Right kidney (tissue), 1 donor: ENCODE data around the gene HMGXB4.

Experiments
- DNase-seq: peaks from one replicate; pipeline ENCODE4 v3.0.0-alpha.2; 2016

Gene HMGXB4

GRCh38 chr22:35310556-35311550 is 53.6 kb downstream of the HMGXB4 start:
- peak; percentile 21 for DNase-seq

- DNase-seq = no peak
These were observed 54.3 kb downstream of the HMGXB4 start for GRCh38 chr22:35311551-35311999.

GRCh38 chr22:35312198-35313059 is 55.1 kb downstream of the HMGXB4 start:
- no peak for DNase-seq

- peak; percentile 46 for DNase-seq
These were observed 56.2 kb downstream of the HMGXB4 start for GRCh38 chr22:35313311-35314121.

- no peak for DNase-seq
These were observed 57.1 kb downstream of the HMGXB4 start for GRCh38 chr22:35314161-35314942.

- DNase-seq = no peak
These were observed 58.0 kb downstream of the HMGXB4 start for GRCh38 chr22:35315141-35315854.

- no peak for DNase-seq
These were observed 58.8 kb downstream of the HMGXB4 start for GRCh38 chr22:35315855-35316745.

GRCh38 chr22:35316751-35317150 is 59.5 kb downstream of the HMGXB4 start:
- no peak for DNase-seq

GRCh38 chr22:35317680-35318290 is 60.5 kb downstream of the HMGXB4 start:
- no peak for DNase-seq

GRCh38 chr22:35318346-35319215 is 61.3 kb downstream of the HMGXB4 start:
- DNase-seq = no peak

GRCh38 chr22:35319244-35319985 is 62.1 kb downstream of the HMGXB4 start:
- no peak for DNase-seq

- DNase-seq = no peak
These were observed 64.8 kb downstream of the HMGXB4 start for GRCh38 chr22:35322126-35322525.

GRCh38 chr22:35322893-35323292 is 65.6 kb downstream of the HMGXB4 start:
- DNase-seq = no peak

- DNase-seq = no peak
These were observed 66.0 kb downstream of the HMGXB4 start for GRCh38 chr22:35323305-35323704.

- DNase-seq = no peak
These were observed 66.8 kb downstream of the HMGXB4 start for GRCh38 chr22:35324067-35324466.

- DNase-seq = no peak
These were observed 67.5 kb downstream of the HMGXB4 start for GRCh38 chr22:35324762-35325161.

GRCh38 chr22:35325209-35325608 is 67.9 kb downstream of the HMGXB4 start:
- no peak for DNase-seq
